Measurements from ENCODE around the gene DNMT1.
"Not testable (repeated sequence)": the region's sequence is repeated elsewhere in the genome, so short reads cannot be mapped to it uniquely, and the experiment has no call there.

Gene DNMT1

GRCh38 chr19:10194500-10195198, at the start of gene DNMT1:
Gene DNMT1, minus strand, starts transcription at chr19:10194953. Its CDS starts 54 bp downstream, at chr19:10194899.
- peak; percentile 83 for DNase-seq

GRCh38 chr19:10243606-10244005, 48.9 kb upstream of the DNMT1 start:
- no peak for DNase-seq

- not testable (repeated sequence) for DNase-seq
Observed at GRCh38 chr19:10241826-10242449, 47.2 kb upstream of the DNMT1 start.

- DNase-seq, result no peak
Observed at GRCh38 chr19:10238172-10238783, 43.5 kb upstream of the DNMT1 start.

GRCh38 chr19:10237702-10238101, 42.9 kb upstream of the DNMT1 start:
- no peak for DNase-seq

GRCh38 chr19:10235409-10235808, 40.7 kb upstream of the DNMT1 start:
- DNase-seq, result not testable (repeated sequence)

- no peak for DNase-seq
Observed at GRCh38 chr19:10235003-10235402, 40.2 kb upstream of the DNMT1 start.

- DNase-seq, result no peak
Observed at GRCh38 chr19:10233946-10234345, 39.2 kb upstream of the DNMT1 start.

- no peak for DNase-seq
Observed at GRCh38 chr19:10231612-10232228, 37.0 kb upstream of the DNMT1 start.

GRCh38 chr19:10230861-10231611, 36.3 kb upstream of the DNMT1 start, which contains the start of gene S1PR2:
Gene S1PR2, minus strand, starts transcription at chr19:10231331. Its CDS starts 6,426 bp downstream, at chr19:10224905.
- DNase-seq, result no peak

GRCh38 chr19:10230173-10230860, 35.6 kb upstream of the DNMT1 start:
- no peak for DNase-seq

GRCh38 chr19:10228920-10229319, 34.2 kb upstream of the DNMT1 start:
- DNase-seq, result no peak

GRCh38 chr19:10228393-10228792, 33.6 kb upstream of the DNMT1 start:
- DNase-seq, result no peak

- DNase-seq, result no peak
Observed at GRCh38 chr19:10227026-10227971, 32.5 kb upstream of the DNMT1 start.

- no peak for DNase-seq
Observed at GRCh38 chr19:10226376-10227025, 31.7 kb upstream of the DNMT1 start.

GRCh38 chr19:10226021-10226375, 31.2 kb upstream of the DNMT1 start:
- no peak for DNase-seq

GRCh38 chr19:10224337-10224736, 29.6 kb upstream of the DNMT1 start:
- no peak for DNase-seq

GRCh38 chr19:10223488-10224213, 28.9 kb upstream of the DNMT1 start:
- DNase-seq, result no peak

- DNase-seq, result no peak
Observed at GRCh38 chr19:10222201-10222890, 27.6 kb upstream of the DNMT1 start.
